Measurements from ENCODE around the gene GJA9.
"Not testable (repeated sequence)": the region's sequence is repeated elsewhere in the genome, so short reads cannot be mapped to it uniquely, and the experiment has no call there.

GJA9 gene

DNA sequence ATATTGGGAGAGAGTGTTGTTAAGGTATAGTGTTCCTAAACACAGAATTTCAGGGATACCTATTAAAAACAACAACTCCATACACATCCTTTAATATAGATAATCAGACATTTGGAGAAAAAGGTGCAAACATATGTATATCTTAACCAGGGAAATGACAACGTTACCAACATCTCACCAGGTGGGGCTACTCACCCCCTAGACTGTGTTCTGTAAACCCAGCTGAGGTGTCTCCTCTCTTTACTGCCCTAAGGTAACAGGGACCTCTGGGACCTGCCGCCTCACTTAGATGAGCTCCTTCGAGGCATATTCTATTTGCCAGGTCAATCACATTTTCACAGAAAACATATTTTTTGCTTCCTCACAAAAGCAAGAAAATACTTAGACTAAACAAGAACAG, 35.2 kb downstream of the GJA9 start:
- peaks cover 67% of the 10 kb centered on the region for H3K36me3 ChIP-seq (ENCODE audit: insufficient read depth, low read length)

GRCh38 chr1:38845088-38845487, 36.3 kb downstream of the GJA9 start:
- not testable (repeated sequence) for H3K4me1 ChIP-seq (ENCODE audit: insufficient read depth, low read length); H3K27me3 ChIP-seq (ENCODE audit: insufficient read depth, low read length); H3K9ac ChIP-seq (ENCODE audit: low read depth, low read length); H3K27ac ChIP-seq (ENCODE audit: low read depth, low read length); H3K4me3 ChIP-seq (ENCODE audit: low read length); H3K9me3 ChIP-seq (ENCODE audit: insufficient read depth, low read depth, low read length)
- peaks cover 69% of the 10 kb centered on the region for H3K36me3 ChIP-seq (ENCODE audit: insufficient read depth, low read length)
- WGBS: 95% methylated on average over 3 of the region's 3 CpGs

More for the DNA sequence above, 35.2 kb downstream of the GJA9 start:
- no peak overlapping the region for H3K9ac ChIP-seq (ENCODE audit: low read depth, low read length)
- H3K27me3 ChIP-seq (ENCODE audit: insufficient read depth, low read length): no peaks in the 10 kb centered on the region
- WGBS: 94% methylated on average over 3 of the region's 3 CpGs
- no peak overlapping the region for H3K4me3 ChIP-seq (ENCODE audit: low read length)
- no peak overlapping the region for H3K27ac ChIP-seq (ENCODE audit: low read depth, low read length)
- H3K4me1 ChIP-seq (ENCODE audit: insufficient read depth, low read length): no peaks in the 10 kb centered on the region
- no peaks in the 10 kb centered on the region for H3K9me3 ChIP-seq (ENCODE audit: insufficient read depth, low read depth, low read length)

- Histone ChIP-seq H3K9me3 (ENCODE audit: insufficient read depth, low read depth, low read length) (no peaks in the 10 kb centered on the region), H3K4me3 (ENCODE audit: low read length) (no peak overlapping the region), H3K9ac (ENCODE audit: low read depth, low read length) (no peak overlapping the region), H3K36me3 (ENCODE audit: insufficient read depth, low read length) (peaks cover 54% of the 10 kb centered on the region), H3K4me1 (ENCODE audit: insufficient read depth, low read length) (peaks cover 4% of the 10 kb centered on the region; the same call in 1 of the 2 replicates), H3K27me3 (ENCODE audit: insufficient read depth, low read length) (no peaks in the 10 kb centered on the region), H3K27ac (ENCODE audit: low read depth, low read length) (no peak overlapping the region)
- 95% methylated on average over 2 of the region's 2 CpGs for WGBS
Observed at GRCh38 chr1:38840281-38840680, 41.1 kb downstream of the GJA9 start.

GRCh38 chr1:38839363-38839762, 42.0 kb downstream of the GJA9 start:
- Histone ChIP-seq H3K4me1 (ENCODE audit: insufficient read depth, low read length) (peaks cover 4% of the 10 kb centered on the region; the same call in 1 of the 2 replicates), H3K27ac (ENCODE audit: low read depth, low read length) (no peak overlapping the region), H3K9me3 (ENCODE audit: insufficient read depth, low read depth, low read length) (no peaks in the 10 kb centered on the region), H3K9ac (ENCODE audit: low read depth, low read length) (no peak overlapping the region), H3K27me3 (ENCODE audit: insufficient read depth, low read length) (no peaks in the 10 kb centered on the region), H3K36me3 (ENCODE audit: insufficient read depth, low read length) (peaks cover 48% of the 10 kb centered on the region), H3K4me3 (ENCODE audit: low read length) (no peak overlapping the region)
- 97% methylated on average over 9 of the region's 9 CpGs for WGBS

GRCh38 chr1:38836316-38836715, 45.1 kb downstream of the GJA9 start:
- not testable (repeated sequence) for H3K4me1 ChIP-seq (ENCODE audit: insufficient read depth, low read length); H3K9ac ChIP-seq (ENCODE audit: low read depth, low read length); H3K27me3 ChIP-seq (ENCODE audit: insufficient read depth, low read length); H3K9me3 ChIP-seq (ENCODE audit: insufficient read depth, low read depth, low read length); H3K4me3 ChIP-seq (ENCODE audit: low read length); H3K27ac ChIP-seq (ENCODE audit: low read depth, low read length)
- peaks cover 32% of the 10 kb centered on the region for H3K36me3 ChIP-seq (ENCODE audit: insufficient read depth, low read length)
- WGBS: 91% methylated on average over 10 of the region's 10 CpGs

GRCh38 chr1:38834937-38835827, 46.2 kb downstream of the GJA9 start:
- Histone ChIP-seq H3K4me3 (ENCODE audit: low read length) (no peak overlapping the region), H3K9ac (ENCODE audit: low read depth, low read length) (no peak overlapping the region), H3K27ac (ENCODE audit: low read depth, low read length) (no peak overlapping the region), H3K4me1 (ENCODE audit: insufficient read depth, low read length) (peaks cover 4% of the 10 kb centered on the region; the same call in 1 of the 2 replicates), H3K36me3 (ENCODE audit: insufficient read depth, low read length) (peaks cover 21% of the 10 kb centered on the region), H3K9me3 (ENCODE audit: insufficient read depth, low read depth, low read length) (no peaks in the 10 kb centered on the region), H3K27me3 (ENCODE audit: insufficient read depth, low read length) (no peaks in the 10 kb centered on the region)
- WGBS: 52% methylated on average over 2 of the region's 3 CpGs

GRCh38 chr1:38834221-38834782, 47.1 kb downstream of the GJA9 start:
- Histone ChIP-seq H3K9me3 (ENCODE audit: insufficient read depth, low read depth, low read length) (no peaks in the 10 kb centered on the region), H3K4me3 (ENCODE audit: low read length) (no peak overlapping the region), H3K36me3 (ENCODE audit: insufficient read depth, low read length) (peaks cover 16% of the 10 kb centered on the region), H3K9ac (ENCODE audit: low read depth, low read length) (no peak overlapping the region), H3K4me1 (ENCODE audit: insufficient read depth, low read length) (peaks cover 4% of the 10 kb centered on the region; the same call in 1 of the 2 replicates), H3K27ac (ENCODE audit: low read depth, low read length) (no peak overlapping the region), H3K27me3 (ENCODE audit: insufficient read depth, low read length) (peaks cover under 1% of the 10 kb centered on the region; the same call in 1 of the 2 replicates)
- 94% methylated on average over 3 of the region's 3 CpGs for WGBS

- H3K4me1 ChIP-seq (ENCODE audit: insufficient read depth, low read length): peaks cover 4% of the 10 kb centered on the region; the same call in 1 of the 2 replicates
Observed at GRCh38 chr1:38833146-38833545, 48.2 kb downstream of the GJA9 start.

GRCh38 chr1:38832370-38832734, 49.0 kb downstream of the GJA9 start:
- H3K27me3 ChIP-seq (ENCODE audit: insufficient read depth, low read length): peaks cover 3% of the 10 kb centered on the region; the same call in 1 of the 2 replicates
- H3K27ac ChIP-seq (ENCODE audit: low read depth, low read length): no peak overlapping the region
- H3K4me3 ChIP-seq (ENCODE audit: low read length): no peak overlapping the region
- H3K9me3 ChIP-seq (ENCODE audit: insufficient read depth, low read depth, low read length): no peaks in the 10 kb centered on the region
- H3K4me1 ChIP-seq (ENCODE audit: insufficient read depth, low read length): peaks cover 4% of the 10 kb centered on the region; the same call in 1 of the 2 replicates
- no peak overlapping the region for H3K9ac ChIP-seq (ENCODE audit: low read depth, low read length)
- H3K36me3 ChIP-seq (ENCODE audit: insufficient read depth, low read length): no peaks in the 10 kb centered on the region
- WGBS: 86% methylated on average over 1 of the region's 3 CpGs

More at GRCh38 chr1:38833146-38833545, 48.2 kb downstream of the GJA9 start:
- Histone ChIP-seq H3K9me3 (ENCODE audit: insufficient read depth, low read depth, low read length) (no peaks in the 10 kb centered on the region), H3K27ac (ENCODE audit: low read depth, low read length) (no peak overlapping the region), H3K36me3 (ENCODE audit: insufficient read depth, low read length) (peaks cover 5% of the 10 kb centered on the region), H3K4me3 (ENCODE audit: low read length) (no peak overlapping the region), H3K27me3 (ENCODE audit: insufficient read depth, low read length) (peaks cover 3% of the 10 kb centered on the region; the same call in 1 of the 2 replicates), H3K9ac (ENCODE audit: low read depth, low read length) (no peak overlapping the region)
- 88% methylated on average over 3 of the region's 3 CpGs for WGBS

- no peak overlapping the region for H3K27ac ChIP-seq (ENCODE audit: low read depth, low read length)
- no peak overlapping the region for H3K4me3 ChIP-seq (ENCODE audit: low read length)
- no peaks in the 10 kb centered on the region for H3K9me3 ChIP-seq (ENCODE audit: insufficient read depth, low read depth, low read length)
- H3K9ac ChIP-seq (ENCODE audit: low read depth, low read length): no peak overlapping the region
- H3K27me3 ChIP-seq (ENCODE audit: insufficient read depth, low read length): peaks cover 3% of the 10 kb centered on the region; the same call in 1 of the 2 replicates
- no peaks in the 10 kb centered on the region for H3K36me3 ChIP-seq (ENCODE audit: insufficient read depth, low read length)
- WGBS: 93% methylated on average over 6 of the region's 6 CpGs
- peaks cover 4% of the 10 kb centered on the region; the same call in 1 of the 2 replicates for H3K4me1 ChIP-seq (ENCODE audit: insufficient read depth, low read length)
Observed at GRCh38 chr1:38831731-38832369, 49.5 kb downstream of the GJA9 start.

DNA sequence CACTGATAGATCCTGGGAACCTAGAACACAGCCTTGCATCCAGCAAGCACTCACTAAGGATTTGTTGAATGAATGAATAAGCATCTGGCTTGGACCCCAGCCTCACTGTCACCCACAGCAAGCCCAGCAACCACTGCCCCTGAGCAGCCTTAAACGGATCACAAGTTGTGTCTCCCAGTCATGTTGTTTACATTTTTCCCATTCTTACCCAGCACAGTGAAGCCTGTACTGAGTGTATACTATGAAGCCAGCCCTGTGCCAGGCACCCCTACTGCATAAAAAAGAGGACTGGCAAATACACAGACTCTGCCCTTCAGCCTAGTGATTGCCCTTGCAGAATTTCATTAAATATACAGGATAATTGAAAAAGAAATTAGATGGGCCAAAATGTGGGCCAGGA, 52.0 kb downstream of the GJA9 start:
- no peaks in the 10 kb centered on the region for H3K36me3 ChIP-seq (ENCODE audit: insufficient read depth, low read length)
- whole genome bisulfite sequencing: 79% methylated on average over 1 of the region's 1 CpG
- H3K27ac ChIP-seq (ENCODE audit: low read depth, low read length): no peak overlapping the region
- no peak overlapping the region for H3K9ac ChIP-seq (ENCODE audit: low read depth, low read length)
- H3K9me3 ChIP-seq (ENCODE audit: insufficient read depth, low read depth, low read length): no peaks in the 10 kb centered on the region
- no peaks in the 10 kb centered on the region for H3K4me1 ChIP-seq (ENCODE audit: insufficient read depth, low read length)
- peaks cover 3% of the 10 kb centered on the region; the same call in 1 of the 2 replicates for H3K27me3 ChIP-seq (ENCODE audit: insufficient read depth, low read length)
- no peak overlapping the region for H3K4me3 ChIP-seq (ENCODE audit: low read length)

Data from HUES64 (cell line).